Measurements from ENCODE around the gene TFDP1. TPM values are rescaled to one million over a fixed set of nuclear protein-coding genes. Genes with fewer than 3 reads are reported as not detected.

TFDP1 gene
- total RNA-seq, 1 experiment from 2014 or later, result 177 TPM

DNA sequence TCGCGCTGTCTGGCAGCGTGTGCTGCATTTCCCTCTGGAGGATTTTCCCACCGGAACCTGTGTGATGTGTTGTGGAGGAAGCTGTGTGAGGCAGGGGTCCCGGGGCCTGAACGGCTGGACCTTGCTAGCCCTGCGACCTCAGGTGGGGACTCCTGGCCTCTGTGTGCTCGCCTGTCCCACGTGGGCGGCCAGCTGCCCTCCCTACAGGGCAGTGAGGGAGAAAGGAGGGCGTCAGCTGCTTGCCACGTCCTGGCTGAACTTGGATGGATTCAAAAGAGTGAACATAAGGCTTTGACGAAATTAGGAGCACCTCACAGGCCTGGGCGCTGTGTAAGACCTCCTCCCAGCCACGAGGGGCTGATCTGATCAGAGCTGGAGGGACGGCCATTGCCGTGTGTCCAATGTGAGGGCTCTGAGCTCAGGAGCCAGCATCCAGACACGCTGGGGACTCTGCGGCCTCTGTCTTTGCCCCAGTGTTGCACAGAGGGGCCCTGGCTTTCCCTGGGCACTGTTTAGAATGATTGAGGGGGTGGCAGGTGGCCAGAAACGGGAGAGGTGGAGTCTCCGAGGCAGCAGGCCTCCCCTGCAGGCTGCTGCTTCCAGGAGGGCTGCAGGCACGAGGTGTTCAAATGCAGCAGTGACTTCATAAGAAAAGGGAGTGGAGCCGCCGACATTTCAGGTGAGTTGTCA, 13.0 kb downstream of the TFDP1 start:
- no peak for DNase-seq (ENCODE audit: low spot score)

DNA sequence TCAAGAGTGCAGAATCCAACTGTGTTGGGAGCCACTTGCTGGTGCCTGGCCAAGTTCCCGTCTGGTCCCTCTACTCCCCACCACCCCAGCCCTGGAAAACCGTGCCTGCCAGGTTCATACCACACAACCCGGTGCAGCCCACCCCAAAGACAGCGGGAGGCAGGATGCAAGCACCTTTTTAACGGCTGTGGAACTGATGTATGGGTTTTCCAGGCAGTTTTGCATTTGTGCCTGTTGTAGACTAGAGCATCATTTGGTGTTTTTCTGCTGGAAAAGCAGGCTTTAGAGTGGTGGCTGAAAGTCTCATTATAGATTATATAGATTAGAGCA, 13.5 kb downstream of the TFDP1 start:
- DNase-seq (ENCODE audit: low spot score), result no peak

DNA sequence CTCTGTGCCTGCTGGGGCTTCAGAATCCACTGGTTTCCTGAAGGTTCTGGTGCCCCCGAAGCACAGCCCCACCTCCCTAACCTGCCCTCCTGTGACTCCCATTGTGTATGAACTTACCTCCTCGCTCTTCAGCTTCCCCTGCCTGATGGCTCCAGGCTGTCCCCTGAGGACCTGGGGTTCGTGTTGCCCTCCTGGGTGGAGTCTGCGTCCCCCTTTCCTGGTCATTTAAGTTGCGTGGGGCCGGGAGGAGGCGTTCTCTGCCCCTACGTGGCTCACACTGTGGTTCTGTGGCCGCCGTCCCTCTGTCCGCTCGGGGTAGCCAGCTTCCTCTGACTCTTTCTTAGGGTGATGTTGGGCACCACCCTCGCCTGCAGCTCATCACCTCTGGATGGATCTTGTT, 13.9 kb downstream of the TFDP1 start:
- no peak for DNase-seq (ENCODE audit: low spot score)

DNA sequence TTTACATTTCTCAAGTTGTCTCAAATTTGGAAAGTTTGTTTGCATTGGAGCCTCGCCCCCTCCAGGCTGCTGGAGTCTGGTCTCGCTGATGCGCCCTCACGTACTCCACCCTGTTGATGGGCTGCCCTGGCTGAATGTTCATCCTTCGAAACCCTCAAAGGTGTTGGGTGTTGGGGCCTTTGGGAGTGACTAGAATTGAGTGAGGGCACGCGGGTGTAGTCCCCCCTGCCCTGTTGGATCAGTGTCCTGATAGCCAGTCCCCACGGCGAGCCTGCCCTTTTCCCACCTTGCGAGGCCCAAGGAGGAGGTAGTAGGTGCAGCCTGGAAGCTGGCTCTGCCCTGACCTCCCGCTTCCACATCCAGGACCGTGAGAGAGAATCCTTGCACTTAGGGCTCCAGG, 14.8 kb downstream of the TFDP1 start:
- DNase-seq (ENCODE audit: low spot score), result no peak

DNA sequence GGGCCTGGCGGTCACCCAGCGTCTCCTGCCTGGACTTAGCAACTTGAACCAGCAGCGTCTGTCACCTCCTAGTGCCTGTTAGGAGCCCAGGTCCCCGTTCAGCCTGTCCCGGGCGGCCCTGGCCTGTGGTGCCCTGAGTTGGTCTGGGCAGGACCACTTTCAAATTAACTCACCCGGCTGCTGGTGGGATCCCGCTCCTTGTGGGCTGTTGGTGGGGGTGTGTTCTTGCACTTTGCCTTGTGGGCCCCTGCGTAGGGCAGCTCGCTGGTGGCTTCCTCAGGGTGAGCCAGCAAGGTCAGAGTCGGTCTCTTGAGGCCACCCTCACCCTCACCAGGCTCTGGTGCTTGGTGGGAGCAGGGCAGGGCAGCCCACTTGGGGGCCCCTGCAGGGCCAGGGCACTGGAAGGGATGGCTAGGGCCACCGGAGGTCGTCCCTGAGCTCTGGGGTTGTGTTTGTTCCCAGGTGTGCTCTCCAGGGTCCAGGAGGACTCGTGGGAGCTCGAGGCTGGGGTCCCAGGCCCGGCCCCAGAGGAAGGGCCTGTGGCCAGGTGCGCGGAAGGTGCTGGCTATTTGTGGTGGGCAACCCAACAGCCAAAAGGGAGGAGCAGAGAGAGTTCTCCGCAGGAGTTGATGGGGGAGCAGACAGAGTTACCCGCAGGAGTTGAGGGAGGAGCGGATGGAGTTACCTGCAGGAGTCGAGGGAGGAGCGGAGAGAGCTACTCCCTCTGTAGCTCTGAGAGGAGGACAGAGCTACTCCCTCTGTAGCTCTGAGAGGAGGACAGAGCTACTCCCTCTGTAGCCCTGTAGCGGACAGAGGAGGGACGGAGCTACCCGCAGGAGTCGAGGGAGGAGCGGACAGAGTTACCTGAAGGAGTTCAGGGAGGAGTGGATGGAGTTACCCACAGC, 16.9 kb downstream of the TFDP1 start:
- no peak for DNase-seq (ENCODE audit: low spot score)

DNA sequence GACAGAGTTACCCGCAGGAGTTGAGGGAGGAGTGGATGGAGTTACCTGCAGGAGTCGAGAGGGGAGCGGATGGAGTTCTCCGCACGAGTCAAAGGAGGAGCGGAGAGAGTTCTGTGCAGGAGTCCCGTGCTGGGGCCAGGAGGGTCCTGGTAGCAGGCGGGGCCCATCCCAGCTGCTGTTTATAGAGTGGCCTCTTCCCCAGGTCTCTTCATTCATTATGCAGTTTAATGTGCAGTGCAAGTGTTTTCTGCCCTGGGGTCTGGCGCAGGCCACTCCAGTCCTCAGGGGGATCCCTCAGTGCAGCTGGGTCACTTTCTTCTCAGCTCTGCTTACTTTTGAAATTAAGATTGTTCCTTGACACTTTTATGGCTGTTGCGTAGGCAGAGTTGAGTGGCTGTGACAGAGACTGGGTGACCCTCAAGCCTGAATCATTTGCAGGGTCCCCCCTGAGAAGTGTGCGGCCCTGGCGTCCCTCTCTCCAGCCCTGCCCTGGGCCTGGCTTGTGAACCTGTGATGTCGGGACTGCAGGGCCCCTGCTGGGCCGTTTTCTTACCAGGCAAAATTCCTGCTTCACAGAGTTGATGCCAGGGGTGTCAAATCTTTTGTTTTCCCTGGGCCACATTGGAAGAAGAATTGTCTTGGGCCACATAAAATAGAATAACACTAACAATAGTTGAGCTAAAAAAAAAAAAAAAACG, 17.9 kb downstream of the TFDP1 start:
- no peak for DNase-seq (ENCODE audit: low spot score)

DNA sequence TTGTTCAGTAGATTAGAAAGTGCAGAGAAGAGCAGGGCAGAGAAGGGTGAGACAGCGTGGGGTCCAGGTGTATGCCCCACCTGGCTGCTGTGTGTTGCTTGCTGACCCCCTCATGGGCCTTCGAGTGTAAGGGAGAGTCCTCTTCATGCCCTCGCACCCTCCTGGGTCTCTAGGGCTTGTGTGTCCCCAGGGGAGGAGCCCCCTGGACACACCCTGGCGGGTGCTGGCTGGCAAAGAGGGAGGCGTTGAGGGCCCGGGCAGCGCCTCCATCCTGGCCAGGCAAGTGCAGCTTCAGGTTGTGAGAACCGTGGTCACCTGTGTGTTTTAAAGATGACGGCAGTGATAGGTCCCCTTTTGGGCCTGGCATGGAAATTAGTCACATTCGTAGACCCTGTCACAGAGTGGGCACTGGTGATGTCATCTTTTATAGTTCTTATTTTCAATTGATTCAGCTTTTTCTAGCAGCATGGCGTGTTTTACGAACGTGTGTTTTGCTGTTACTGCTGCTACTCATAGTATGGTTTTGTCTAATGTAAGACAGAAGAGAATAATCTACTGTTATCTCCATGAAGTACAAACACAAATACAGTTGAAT, 18.7 kb downstream of the TFDP1 start:
- no peak for DNase-seq (ENCODE audit: low spot score)

DNA sequence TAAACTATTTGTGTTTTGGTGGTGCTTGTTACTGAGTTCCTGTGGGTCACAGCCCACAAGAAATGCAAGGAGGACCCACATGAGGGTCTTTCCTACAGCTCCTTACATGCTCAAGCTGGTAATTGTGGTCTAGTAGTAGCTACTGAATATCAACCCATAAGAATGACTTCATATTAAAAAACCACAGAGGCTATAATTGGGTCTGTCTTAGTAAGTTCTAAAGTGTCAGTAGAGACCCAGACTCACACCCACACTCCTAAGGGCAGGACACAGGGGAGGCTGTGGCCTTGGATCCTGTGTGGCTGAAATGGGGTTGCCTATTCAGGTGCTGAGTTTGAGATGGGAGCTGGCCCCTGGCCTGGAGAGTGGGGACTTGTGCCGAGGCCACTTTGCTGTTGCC, 19.6 kb downstream of the TFDP1 start:
- no peak for DNase-seq (ENCODE audit: low spot score)

DNA sequence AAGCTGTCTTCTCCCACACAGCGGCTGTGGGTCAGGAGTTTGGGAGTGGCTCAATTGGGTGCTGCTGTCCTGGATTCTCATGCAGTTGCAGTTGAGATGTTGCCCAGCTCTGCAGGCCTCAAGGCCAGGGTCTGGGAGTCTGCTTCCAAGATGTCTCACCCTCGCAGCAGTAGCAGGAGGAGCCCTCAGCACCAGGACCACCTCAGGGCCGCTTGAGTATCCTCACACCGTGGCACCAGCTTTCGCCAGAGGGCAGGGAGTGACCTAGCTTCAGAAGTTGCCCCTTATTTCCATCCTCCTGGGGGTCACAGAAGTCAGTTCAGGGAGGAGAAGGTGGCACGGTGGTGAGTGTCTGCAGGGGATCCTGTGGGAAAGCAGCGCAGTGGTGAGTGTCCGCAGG, 20.9 kb downstream of the TFDP1 start:
- DNase-seq (ENCODE audit: low spot score), result no peak

DNA sequence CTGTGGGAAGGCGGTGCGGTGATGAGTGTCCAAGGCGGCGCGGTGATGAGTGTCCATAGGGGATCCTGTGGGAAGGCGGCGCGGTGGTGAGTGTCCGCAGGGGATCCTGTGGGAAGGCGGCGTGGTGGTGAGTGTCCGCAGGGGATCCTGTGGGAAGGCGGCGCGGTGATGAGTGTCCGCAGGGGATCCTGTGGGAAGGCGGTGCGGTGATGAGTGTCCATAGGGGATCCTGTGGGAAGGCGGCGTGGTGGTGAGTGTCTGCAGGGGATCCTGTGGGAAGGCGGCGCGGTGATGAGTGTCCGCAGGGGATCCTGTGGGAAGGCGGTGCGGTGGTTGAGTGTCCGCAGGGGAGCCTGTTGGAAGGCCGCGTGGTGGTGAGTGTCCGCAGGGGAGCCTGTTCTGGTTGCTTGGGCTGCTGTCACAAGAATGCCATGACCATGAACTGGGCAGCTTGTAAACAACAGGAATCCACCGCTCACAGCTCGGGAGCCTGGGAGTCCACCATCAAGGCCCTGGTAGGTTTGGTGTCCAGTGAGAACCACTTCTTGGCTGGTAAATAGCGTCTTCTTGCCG, 21.4 kb downstream of the TFDP1 start:
- DNase-seq (ENCODE audit: low spot score), result no peak

DNA sequence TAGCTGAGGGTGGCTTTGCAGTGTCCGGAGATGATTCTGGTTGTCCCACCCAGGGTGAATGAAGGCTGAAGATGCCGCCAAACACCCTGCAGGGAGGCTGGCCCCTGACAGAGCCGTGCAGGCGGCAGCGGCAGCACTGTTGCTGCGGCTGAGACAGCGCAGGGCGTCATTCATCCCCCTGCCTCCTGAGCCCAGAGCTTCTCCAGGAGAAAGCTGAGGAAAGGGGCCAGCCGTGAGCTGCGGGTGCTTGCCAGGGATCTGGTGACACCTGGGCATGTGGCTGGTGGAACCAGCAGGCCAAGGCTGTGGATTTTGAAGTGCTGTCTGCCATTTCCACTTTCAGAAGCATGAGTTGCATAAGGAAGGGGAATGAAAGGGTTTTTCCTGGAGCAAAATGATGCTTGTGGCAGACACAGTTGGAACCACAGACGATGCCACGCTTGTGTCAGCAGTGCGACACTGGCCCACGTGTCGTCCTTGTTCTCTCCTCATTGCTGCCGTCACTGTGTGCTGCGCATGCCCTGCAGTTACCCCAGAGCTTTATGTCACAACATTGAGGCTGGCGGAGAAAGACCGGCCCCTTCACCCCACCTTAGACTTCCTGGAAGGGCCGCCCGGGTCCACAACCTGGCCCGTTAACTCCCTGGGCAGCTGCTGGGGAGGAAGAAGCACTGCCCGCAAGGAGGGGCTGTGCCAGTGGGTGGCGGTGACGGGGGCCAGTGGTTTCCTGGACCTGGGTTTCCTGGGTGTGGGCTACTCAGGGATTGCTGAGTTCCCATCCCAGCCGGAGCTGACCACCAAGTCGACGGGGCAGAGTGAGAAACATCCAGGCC, 22.7 kb downstream of the TFDP1 start:
- DNase-seq (ENCODE audit: low spot score), result no peak

DNA sequence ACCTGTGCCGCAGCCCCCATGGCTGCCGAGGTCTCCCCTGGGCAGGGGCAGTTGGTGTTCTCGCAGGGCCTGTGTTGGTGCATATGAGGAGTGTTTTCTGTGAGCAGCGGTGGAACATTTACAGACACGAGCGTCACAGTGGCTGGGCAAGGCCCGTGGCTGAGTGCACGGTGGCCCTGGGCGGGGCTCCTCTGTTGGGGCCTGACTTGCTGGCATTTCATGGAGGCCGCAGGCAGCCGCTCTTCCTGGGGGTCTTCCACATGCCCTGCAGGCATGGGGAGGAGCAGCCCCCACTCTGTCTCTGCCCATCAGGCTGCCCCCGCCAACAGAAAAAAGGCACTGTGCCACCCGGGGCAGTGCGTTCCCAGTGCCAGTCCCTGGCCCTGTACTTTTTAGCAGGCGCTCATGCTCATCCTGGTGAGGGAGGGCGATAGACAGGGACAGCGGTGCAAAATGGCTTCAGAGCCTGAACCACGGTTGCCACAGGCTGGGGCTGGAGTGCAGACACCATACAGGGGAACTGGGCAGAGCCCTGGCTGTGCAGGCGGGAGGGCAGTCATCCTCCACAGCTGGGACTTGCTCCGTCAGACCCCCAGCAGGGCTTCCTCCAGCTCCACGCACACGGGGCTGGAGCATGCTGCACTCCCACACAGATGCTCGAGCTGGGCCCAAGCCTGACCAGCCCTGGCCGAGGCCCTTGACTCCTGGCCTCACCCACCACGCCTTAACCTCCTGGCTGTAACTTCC, 23.5 kb downstream of the TFDP1 start:
- DNase-seq (ENCODE audit: low spot score), result no peak

DNA sequence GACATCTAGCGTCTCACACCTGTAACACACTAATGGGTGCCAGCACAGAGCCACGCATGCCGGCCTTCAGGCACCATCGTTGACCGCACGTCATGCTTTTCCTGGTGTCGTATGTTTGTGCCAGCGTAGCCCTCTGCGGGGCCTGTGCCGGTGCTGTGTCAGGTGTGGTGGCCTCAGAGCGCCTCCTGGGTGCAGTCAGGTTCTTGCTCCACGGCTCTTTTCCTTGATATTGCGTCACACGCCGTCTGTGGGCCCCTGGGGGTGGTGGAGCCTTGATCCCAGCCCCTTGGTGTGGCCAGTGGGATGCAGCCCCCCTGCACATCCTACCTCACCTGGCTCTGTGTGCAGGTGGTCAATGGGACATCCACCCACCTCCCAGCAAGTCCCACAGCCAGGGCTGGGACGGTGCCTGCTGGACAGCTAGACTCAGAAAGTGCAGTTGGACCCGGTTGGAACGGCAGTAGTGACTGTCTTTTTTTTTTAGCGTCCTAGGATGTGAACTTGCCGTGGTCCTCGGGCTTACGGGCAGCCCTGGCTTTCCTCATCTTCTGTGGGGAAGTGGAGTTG, 24.5 kb downstream of the TFDP1 start:
- no peak for DNase-seq (ENCODE audit: low spot score)

DNA sequence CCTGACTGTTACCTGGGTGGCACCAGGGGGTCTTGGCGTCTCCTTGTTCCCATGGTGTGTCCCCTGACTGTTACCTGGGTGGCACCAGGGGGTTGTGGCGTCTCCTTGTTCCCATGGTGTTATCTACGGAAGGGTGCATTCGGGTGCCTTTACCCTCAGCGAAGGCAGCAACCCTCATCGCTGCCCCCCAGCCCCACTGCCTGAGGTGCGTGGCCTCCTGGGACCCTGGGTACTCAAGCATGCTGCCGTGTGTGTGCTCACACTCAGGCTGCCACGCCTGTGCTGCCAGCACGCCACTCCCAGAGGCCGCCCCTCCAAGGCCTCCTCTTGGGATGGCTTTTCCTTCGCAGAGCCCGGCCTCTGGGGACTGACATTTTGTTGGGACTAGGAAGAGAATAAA, 25.1 kb downstream of the TFDP1 start:
- DNase-seq (ENCODE audit: low spot score), result no peak

DNA sequence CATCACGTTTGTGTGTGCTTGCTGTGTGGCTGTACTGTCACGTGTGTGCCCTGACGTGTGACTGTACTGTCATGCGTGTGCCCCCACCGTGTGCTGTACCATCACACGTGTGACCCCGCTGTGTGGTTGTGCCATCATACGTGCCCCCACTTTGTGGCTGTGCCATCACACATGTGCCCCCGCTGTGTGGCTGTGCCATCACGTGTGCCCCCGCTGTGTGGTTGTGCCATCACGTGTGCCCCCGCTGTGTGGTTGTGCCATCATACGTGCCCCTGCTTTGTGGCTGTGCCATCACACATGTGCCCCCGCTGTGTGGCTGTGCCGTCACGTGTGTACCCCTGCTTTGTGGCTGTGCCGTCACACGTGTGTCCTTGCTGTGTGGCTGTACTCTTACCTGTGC, 25.7 kb downstream of the TFDP1 start:
- DNase-seq (ENCODE audit: low spot score), result no peak

DNA sequence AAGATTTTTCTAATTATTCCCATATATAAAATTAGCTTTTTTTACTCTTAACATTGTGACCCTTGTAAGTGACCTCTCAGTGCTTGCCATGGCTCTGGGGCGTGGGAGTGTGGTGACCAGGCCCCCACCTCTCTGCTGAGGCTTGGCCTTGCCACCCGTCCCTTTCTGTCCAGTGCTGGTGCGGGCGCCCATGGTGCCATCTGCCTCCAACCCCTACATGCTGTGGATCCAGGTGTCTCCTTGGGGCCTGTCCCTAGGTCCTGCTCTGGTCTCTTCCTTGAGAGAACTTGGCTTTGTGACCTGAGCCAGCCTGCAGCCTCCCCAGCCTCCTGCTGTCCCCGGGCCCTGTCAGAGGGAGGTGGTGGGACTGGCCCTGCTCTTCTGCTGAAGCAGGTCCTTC, 27.4 kb downstream of the TFDP1 start:
- no peak for DNase-seq (ENCODE audit: low spot score)

DNA sequence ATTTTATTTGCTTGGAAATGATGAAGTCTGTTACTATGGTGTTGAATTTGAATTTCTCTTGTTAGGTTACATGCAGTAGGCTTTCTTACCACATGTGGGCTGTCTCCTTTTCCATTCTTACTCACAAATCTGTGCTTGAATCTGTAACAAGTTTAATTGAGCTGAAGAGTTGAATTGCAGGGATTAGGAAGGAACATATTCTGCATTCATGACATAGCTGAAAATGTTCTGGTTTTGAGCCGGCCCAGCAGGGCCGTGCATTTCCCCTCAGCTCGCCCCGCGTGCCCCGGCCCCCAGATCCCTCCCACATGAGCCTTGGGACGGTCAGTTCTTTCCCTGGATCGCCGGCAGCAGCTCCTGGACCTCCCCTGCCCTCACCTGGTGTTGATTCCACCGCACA, 28.1 kb downstream of the TFDP1 start:
- DNase-seq (ENCODE audit: low spot score), result no peak

DNA sequence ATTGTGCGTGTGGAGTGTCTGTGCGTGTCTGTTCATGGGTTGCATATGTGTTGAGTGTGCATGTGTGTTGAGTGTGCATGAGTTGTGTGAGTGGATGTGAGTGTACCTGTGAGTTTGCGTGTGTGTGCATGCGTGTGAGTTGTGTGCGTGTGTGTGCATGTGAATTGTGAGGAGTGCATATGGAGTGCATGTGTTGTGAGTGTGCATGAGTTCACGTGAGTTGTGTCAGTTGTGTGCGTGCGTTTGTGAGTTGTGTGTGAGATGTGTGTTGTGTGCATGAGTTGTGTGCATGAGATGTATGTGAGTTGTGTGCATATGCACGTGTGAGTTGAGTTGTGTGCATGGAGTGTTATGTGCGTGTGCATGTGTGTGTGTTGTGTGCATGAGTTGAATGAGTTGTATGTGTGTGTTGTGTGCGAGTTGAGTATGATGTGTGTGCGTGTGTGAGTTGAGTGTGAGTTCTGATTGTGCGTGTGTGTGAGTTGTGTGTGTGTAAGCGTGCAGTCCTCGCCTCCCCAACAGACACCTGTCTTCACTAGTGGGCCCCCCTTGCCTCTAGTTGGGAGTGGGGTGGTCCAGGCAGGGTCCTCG, 29.3 kb downstream of the TFDP1 start:
- no peak for DNase-seq (ENCODE audit: low spot score)

DNA sequence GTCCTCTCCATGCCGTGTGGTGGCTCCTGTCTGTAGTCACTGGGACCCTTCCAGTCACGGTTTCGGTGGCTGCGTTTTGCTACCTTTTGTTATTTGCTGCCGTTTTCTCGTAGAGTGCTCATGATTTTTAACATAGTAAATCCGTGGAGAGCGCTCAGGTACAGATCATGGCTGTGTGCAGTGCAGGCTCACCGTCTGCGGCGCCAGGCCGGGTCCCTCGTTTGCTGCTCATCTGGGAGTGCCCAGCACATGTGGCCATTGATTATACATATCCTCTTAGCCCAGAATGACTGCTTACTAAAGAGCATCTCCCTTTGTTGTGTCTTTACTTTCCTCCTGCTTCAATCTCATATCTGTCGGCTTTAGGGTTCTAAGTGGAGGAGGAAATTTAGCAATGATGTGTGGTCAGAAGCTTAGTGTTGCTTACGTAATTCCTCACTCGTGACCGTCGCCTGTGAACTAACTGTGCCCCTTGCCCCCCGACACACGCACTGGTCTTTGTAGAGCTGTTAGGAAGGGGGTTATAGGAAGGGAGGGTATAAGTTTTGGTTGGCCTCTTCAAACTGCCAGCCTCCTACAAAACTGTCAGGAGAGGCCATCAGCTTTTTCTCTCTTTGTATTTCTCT, 31.8 kb downstream of the TFDP1 start:
- DNase-seq (ENCODE audit: low spot score), result no peak

All from HT-29 (cell line).